ENCODE data around the gene LRR1. TPM values are rescaled to one million over a fixed set of nuclear protein-coding genes. Genes with fewer than 3 reads are reported as not detected.
"Not testable (repeated sequence)": the region's sequence is repeated elsewhere in the genome, so short reads cannot be mapped to it uniquely, and the experiment has no call there.

Gene LRR1
- total RNA-seq, 1 experiment from 2014 or later, result 33.3 TPM

DNA sequence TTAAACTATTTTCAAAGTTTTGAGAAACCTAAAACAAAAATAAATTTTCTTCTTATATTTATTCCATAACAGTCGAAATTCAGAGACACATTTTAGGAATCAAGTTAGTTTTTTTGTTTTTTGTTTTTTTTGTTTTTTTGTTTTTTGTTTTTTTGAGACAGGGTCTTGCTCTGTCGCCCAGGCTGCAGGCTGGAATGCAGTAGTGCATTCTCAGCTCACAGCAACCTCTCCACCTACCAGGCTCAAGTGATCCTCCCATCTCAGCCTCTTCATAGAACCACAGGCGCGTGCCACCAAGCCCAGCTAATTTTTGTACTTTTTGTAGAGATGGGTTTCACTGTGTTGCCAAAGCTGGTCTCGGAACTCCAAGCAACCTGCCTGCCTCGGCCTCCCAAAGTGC, 54.8 kb downstream of the LRR1 start:
- DNase-seq, result no peak
- H3K9me3 ChIP-seq, result no peaks in the 10 kb centered on the region
- no peak overlapping the region for H3K4me3 ChIP-seq
- no peaks in the 10 kb centered on the region for H3K27me3 ChIP-seq
- H3K36me3 ChIP-seq, result peaks cover 6% of the 10 kb centered on the region; the same call in 1 of the 2 replicates

DNA sequence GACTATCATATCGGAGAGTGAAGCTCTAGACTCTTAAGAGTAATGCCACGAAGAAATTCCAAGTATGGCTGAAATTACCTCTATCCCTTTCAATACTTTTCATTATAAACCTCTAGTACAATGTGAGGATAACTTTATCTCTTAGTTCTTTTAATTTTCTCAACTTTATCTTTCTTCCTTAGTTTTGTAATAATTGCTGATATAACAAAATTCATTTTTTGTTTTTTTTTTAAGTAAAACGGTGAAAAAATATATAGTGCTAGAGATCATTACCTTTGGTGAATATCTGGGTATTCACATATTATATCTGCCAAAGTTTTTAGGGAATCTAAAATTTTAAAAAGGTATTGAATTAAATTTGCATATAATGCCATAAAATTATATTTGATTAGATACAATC, 55.8 kb downstream of the LRR1 start:
- Histone ChIP-seq H3K4me3 (no peak overlapping the region), H3K36me3 (peaks cover 6% of the 10 kb centered on the region; the same call in 1 of the 2 replicates), H3K9me3 (no peaks in the 10 kb centered on the region), H3K27me3 (no peaks in the 10 kb centered on the region)
- no peak for DNase-seq

DNA sequence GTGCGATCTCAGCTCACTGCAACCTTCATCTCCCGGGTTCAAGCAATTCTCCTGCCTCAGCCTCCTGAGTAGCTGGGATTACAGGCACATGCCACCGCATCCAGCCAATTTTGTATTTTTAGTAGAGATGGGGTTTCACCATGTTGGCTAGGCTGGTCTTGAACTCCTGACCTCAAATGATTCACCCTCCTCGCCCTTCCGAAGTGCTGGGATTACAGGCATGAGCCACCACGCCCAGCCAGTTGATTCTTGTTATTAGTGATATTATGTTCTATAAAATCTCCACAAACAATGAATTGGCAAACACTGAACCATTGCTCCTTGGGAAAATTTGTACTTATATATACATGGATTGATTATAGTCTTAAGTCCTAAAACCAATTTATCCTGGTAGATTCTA, 58.8 kb downstream of the LRR1 start:
- H3K4me3 ChIP-seq, H3K9me3 ChIP-seq, H3K27me3 ChIP-seq, H3K36me3 ChIP-seq: not testable (repeated sequence)
- DNase-seq, result peak; percentile 63

DNA sequence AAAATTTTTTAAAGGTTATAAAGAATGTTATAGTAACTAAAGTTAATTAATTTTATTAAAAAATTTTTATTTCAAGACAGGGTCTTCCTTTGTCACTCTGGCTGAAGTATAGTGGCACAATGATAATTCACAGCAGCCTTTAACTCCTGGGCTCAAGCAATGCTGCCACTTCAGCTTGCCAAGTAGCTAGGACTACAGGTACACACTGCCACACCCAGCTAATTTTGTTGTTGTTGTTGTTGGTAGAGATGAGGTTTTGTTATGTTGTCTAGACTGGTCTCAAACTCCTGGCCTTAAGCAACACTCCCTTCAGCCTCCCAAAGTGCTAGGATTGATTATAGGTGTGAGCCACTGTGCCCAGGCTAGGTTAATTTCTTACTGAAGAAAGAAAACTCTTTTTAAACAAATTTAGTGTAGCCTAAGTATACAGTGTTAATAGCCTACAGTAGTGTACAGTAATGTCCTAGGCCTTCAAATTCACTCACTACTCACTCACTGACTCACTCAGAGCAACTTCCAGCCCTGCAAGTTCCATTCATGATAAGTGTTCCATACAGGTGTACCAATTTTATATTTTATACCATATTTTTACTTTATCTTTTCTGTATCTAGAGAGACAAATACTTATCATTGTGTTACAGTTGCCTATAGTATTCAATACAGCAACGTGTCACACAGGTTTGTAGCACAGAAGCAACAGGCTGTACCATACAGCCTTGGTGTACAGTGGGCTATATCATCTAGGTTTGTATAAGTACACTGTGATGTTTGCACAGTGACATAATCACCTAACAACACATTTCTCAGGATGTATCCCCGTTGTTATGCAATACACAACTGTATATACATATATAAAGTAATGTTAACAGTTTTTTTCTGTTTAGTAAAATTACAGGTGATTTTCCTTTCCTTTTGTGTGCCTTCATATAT, 61.1 kb downstream of the LRR1 start:
- DNase-seq, result no peak
- Histone ChIP-seq H3K9me3 (no peaks in the 10 kb centered on the region), H3K27me3 (no peaks in the 10 kb centered on the region), H3K4me3 (no peak overlapping the region), H3K36me3 (peaks cover 3% of the 10 kb centered on the region; the same call in 1 of the 2 replicates)

Other genes with a start within 250 kb of the LRR1 start
- 1,690 and 2,087 TPM in 2 replicates for gene RPS29, start 12.6 kb upstream of the LRR1 start, total RNA-seq (2014; rRNA removed; shearing (Covaris generic); ENCODE audit: low replicate concordance)
- 110 and 159 TPM in 2 replicates for gene RPL36AL, start 21.7 kb downstream of the LRR1 start, total RNA-seq (2014; rRNA removed; shearing (Covaris generic); ENCODE audit: low replicate concordance)
- gene MGAT2, start 21.9 kb downstream of the LRR1 start, total RNA-seq (2014; rRNA removed; shearing (Covaris generic); ENCODE audit: low replicate concordance), result 39.1 and 42.2 TPM in 2 replicates
- 9.2 and 11.6 TPM in 2 replicates for gene DNAAF2, start 36.3 kb downstream of the LRR1 start, total RNA-seq (2014; rRNA removed; shearing (Covaris generic); ENCODE audit: low replicate concordance)
- 14.3 and 75.1 TPM in 2 replicates for gene POLE2, start 89.3 kb downstream of the LRR1 start, total RNA-seq (2014; rRNA removed; shearing (Covaris generic); ENCODE audit: low replicate concordance)
- 0.56 TPM in 1 of 2 replicates, not detected in the other for gene KLHDC1, start 94.2 kb downstream of the LRR1 start, total RNA-seq (2014; rRNA removed; shearing (Covaris generic); ENCODE audit: low replicate concordance)
- 24.1 and 32.0 TPM in 2 replicates for gene KLHDC2, start 169.2 kb downstream of the LRR1 start, total RNA-seq (2014; rRNA removed; shearing (Covaris generic); ENCODE audit: low replicate concordance)